PC-3 (cell line): ENCODE measurements around the gene ACOT11.

Experiments used
- EZH2phosphoT487 ChIP-seq: fragments of 300-600 bp; sonication (generic); IDR thresholded peaks from 2 replicates; pipeline ENCODE4 v1.6.1; 2018; ENCODE audit warnings: mild to moderate bottlenecking, antibody characterized with exemption, low read length, borderline replicate concordance
- TF ChIP-seq, protein P1 (sequence below): fragments of 300-600 bp; sonication (generic); conservative IDR thresholded peaks from 2 replicates; pipeline ENCODE4 v1.5.1; 2017; ENCODE audit warnings: antibody characterized with exemption, low read depth, mild to moderate bottlenecking, low read length

DNA sequence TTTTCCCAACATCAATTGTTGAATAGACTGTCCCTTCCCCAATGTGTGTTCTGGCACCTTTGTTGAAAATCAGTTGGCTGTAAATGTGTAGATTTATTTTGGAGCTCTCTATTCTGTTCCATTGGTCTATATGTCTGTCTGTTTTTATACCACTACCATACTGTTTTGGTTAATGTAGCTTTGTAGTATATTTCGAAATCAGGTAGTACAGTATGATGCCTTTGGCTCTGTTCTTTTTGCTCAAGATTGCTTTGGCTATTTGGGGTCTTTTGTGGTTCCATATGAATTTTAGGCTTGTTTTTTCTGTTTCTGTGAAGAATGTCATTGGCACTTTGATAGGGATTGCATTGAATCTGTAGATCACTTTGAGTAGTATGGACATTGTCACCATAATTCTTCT is 8.1 kb downstream of the ACOT11 start:
- TF ChIP-seq, protein P1, sequence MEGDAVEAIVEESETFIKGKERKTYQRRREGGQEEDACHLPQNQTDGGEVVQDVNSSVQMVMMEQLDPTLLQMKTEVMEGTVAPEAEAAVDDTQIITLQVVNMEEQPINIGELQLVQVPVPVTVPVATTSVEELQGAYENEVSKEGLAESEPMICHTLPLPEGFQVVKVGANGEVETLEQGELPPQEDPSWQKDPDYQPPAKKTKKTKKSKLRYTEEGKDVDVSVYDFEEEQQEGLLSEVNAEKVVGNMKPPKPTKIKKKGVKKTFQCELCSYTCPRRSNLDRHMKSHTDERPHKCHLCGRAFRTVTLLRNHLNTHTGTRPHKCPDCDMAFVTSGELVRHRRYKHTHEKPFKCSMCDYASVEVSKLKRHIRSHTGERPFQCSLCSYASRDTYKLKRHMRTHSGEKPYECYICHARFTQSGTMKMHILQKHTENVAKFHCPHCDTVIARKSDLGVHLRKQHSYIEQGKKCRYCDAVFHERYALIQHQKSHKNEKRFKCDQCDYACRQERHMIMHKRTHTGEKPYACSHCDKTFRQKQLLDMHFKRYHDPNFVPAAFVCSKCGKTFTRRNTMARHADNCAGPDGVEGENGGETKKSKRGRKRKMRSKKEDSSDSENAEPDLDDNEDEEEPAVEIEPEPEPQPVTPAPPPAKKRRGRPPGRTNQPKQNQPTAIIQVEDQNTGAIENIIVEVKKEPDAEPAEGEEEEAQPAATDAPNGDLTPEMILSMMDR, result no peak
- TF ChIP-seq EZH2phosphoT487, result no peak
